GM19035 (cell line): Measurements from ENCODE around the gene RASD2.

Source experiments
- ATAC-seq: cut with Tn5 transposase; IDR thresholded peaks from one replicate; pipeline ENCODE4 v1.9.1; 2021; ENCODE audit not compliant: unreplicated experiment

RASD2 gene

GRCh38 chr22:35558031-35558430 is 17.4 kb downstream of the RASD2 start:
- no peak for ATAC-seq

GRCh38 chr22:35558719-35559118 is 18.1 kb downstream of the RASD2 start:
- no peak for ATAC-seq

DNA sequence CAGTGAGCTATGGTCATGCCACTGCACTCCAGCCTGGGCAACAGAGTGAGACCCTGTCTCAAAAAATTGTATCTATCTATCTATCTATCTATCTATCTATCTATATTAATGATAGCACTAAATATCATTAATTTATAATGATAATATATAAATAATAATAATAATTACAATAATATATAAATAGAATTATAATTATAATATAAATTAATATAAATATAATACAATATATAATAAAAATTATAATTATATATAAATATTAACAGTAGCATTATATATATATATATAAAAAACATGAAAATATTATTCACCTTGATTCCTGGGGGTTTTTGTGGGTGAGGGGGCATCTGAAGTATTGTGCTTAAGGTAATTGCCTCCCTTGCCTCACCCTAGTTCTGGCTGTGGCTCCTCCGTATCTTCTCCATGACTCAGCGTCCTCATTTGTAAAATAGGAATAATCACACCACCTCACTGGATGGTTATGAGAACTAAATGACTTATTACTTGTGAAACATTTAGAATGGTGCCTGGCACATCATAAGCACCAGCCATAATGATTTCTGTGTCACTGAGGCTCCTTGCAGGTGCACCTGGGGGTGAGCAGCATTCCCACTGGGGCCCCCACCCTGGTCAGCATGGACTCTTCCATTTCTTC is 18.8 kb downstream of the RASD2 start:
- no peak for ATAC-seq

GRCh38 chr22:35560366-35560765 is 19.7 kb downstream of the RASD2 start:
- no peak for ATAC-seq

DNA sequence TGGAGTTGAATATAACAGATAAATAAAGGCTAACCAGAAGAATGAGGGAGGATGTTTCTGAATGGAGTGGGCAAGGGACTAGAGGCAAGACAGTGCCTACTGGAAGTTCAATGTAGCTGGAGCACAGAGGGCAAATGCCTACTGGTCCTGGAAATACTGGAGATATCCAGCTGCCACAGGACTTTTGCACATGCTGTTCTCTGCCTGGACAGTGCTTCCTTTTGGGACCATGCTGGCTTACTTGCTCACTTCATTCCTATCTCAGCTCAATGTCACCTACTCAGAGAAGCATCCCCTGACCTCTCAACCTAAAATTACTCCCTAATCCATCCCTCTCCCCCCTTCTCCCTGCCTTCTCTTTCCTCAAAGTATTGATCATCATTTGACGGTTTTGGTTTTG is 20.2 kb downstream of the RASD2 start:
- ATAC-seq: no peak

DNA sequence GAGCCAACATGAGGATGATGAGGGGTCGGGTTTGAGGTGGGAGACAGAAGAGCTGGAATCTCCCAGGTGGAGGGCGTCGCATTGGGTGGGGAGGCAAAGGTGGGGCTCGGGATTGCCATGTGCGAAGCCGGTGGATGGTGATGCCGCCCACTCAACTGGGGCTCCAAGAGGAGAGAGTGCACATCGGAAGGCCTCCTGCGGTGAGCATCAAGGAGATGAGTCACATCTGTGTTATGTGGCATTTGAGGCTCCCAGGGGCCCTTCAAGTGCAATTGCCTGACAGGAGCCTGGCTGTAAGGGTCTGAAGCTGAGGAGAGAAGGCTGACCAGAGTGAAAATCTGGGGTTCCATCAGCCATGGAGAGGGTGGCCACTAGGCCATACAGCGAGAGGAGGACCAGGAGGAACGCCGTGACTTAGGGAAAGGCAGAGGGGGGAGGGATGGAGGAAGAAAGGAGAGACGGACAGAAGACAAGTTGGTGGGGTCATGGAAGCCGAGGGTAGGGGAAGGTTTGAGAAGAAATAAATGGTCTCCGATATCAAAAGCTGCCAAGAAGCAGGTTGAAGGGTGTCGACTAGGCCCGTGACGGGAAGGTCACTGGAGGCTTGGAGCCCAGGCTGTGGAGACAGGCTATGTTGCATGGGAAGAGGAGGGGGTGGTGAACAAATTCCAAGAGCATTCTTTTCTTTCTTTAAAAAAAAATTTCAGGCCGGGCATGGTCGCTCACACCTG is 21.3 kb downstream of the RASD2 start:
- no peak for ATAC-seq

- no peak for ATAC-seq
These were observed 22.6 kb downstream of the RASD2 start for GRCh38 chr22:35563211-35563610.

- ATAC-seq: no peak
These were observed 24.6 kb downstream of the RASD2 start for GRCh38 chr22:35564975-35565867.

DNA sequence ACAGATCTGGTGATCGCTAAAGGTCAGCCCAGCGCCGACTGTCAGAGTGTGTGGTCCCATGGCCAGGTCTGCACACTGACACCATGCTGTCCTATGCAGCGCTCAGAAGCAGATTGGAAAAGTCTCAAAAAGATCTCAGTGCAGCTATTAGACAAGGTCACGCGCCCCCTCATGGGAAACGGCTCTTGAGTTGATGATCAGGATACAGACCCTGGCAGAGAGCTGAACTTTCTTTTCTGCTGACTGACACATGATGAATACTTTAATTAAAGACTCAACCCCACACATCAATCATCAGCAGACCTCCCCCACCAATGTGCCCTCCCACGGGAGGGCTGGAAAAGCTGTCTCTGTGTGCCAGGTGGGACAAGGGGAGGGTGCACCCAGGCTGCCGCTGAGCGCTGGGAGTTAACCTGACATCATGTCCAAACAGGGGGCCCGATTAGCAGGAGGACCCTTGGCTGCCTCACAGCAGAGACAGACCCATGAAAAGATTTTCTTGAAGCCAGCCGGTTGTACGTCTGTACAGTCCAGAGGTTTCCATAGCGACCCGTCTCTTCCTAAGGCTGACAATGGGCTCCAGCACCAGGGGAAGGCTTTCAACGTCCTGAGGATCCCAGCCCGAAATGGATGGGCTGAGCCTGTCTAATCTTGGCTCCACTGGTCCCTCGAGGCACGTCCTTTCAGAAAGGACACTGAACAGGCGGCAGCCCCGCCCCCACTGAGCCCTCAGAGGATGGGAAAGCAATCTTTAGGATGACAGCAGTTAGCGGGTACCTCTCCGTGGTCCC is 26.9 kb downstream of the RASD2 start:
- ATAC-seq: no peak

- ATAC-seq: no peak
These were observed 28.4 kb downstream of the RASD2 start for GRCh38 chr22:35568751-35569739.

DNA sequence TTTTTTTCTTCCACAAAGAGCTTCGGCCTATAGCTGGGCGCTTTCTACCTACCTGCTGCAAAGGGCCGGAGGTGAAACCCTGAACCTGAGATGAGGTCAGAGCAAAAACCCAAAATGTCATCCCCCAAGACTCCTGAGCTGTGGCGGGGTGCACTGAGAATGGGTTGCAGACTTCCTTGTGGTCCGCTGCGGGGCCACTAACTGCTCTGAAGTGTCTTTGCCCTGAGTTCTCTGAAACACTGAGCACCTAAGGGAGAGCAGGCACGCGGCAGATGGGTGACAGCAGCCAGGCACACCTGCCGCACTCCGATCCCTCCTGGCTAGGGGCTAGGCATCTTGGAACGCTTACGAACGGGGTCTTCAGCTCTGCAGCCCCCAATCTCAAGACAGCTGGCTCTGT is 29.3 kb downstream of the RASD2 start:
- ATAC-seq: no peak

DNA sequence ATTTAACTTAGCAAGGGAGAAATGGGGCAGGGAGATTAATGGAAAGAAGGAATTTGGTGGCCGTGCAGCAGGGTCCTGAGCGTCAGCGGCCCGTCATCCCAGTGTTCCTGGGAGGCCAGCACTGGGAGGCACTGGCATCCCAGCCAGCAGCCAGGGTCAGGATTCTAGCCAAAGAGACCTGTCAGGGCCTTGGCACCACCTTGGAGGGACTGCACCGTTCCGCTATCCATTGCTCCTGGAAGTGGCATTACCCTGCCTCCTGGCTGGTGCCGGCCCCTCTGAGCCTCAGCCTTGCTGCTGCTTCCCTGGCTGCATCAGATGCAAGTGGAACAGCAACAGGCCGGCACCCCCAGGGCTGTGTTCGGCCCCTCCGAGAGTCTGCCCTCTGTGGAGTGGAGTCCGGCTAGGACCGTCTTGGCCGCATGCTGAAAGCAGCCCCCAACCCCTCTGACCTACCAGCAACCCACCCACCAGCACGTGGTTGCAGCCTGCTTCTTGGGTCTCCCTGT is 30.1 kb downstream of the RASD2 start:
- ATAC-seq: no peak

DNA sequence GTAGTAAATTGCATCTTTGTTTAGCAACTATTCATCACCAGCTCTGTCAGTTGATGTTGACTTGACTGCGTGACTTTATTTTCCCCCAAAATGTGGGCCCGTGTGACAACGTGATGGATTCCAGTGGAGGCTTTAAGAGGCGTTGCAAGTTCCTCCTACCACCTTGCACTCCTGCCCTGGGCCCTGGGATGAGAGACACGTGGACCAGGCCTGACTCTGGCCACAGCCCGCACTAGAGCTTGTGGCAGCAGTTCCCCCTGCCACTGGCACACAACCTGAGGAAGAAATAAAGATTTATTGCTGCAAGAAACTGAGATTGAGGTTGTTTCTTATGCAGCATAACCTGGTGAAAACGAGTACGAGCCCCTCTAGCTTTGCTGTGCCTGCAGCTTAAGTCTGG is 31.9 kb downstream of the RASD2 start:
- ATAC-seq: no peak

GRCh38 chr22:35575116-35575748 is 34.6 kb downstream of the RASD2 start:
- no peak for ATAC-seq

DNA sequence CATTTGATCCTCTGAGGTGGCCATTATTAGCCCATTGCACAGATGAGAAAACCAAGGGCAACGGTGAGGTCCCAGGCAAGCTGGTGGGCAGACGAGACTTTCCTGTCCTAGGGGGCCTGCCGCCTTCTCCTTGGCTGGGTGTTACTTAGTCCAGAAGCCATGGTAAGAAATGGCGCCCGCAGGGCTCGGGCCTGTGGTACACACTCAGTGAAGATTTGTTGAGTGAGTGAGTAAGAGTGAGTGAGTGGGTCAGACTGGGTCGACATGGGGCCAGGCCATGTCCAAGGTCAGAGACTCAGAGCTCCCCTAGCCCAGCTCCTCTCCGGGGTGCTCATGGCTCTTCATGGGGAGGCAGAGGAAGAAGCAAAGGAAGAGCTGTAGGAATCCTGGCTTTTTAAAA is 36.0 kb downstream of the RASD2 start:
- ATAC-seq: no peak

DNA sequence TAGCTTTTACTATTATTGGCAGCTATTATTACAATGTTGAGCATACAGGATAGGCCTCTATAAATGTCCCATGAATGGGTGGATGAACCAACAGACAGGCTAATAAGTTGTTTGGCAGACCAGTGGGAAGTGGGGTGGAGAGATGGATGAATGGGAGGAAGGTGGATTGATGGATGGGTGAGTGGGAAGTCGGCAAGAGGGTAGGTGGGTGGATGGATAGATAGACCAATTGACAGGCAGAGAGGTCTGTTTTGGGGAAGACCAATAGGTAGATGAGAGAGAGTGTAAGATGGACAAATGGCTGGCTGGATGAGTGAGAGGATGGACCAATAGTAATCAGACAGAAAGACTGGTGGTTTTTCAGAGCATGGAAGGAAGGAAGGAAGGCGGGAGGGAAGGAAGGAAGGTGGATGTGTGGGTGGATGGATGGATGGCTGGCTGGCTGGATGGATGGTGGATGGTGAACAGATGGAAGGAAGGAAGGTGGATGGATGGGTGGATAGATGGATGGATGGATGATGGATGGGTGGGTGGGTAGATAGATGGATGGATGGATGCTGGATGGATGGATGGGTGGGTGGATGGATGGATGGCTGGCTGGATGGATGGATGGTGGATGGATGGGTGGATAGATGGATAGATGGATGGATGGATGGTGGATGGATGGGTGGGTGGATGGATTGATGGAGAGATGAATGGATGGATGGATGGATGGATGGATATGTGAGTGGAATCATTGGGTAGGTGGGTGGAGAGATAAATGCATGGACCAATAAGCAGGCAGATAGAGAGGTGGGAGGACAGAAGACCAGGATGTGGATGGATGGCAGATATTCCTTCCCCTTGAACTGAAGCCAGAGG is 37.4 kb downstream of the RASD2 start:
- no peak for ATAC-seq

GRCh38 chr22:35578836-35579575 is 38.4 kb downstream of the RASD2 start:
- no peak for ATAC-seq
